ENCODE measurements around the gene PPP1R16B.

- no peak for TF ChIP-seq POLR2AphosphoS5 (IDR thresholded peaks at IDR 0.05; ENCODE audit: low read length)
- TF ChIP-seq CTCF (IDR thresholded peaks at IDR 0.05 in 2 of 3, conservative IDR thresholded peaks at IDR 0.05 in 1 of 3; ENCODE audit: control insufficient read depth in 2 of 3, extremely low read depth in 1 of 3, insufficient read depth in 1 of 3, low read depth in 3 of 3, low read length in 3 of 3), result no peak
- no peak for TF ChIP-seq RCOR1 (conservative IDR thresholded peaks at IDR 0.05; ENCODE audit: low read depth, low read length)
- TF ChIP-seq, protein P1, sequence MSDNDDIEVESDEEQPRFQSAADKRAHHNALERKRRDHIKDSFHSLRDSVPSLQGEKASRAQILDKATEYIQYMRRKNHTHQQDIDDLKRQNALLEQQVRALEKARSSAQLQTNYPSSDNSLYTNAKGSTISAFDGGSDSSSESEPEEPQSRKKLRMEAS (IDR thresholded peaks at IDR 0.05; ENCODE audit: low read depth, low read length), result no peak
- TF ChIP-seq POLR2A (IDR thresholded peaks at IDR 0.05; ENCODE audit: low read depth, low read length), result no peak
Measured at GRCh38 chr20:38862226-38862625, 56.7 kb downstream of the PPP1R16B start.

Data from GM12878 (cell line).